Astrocyte (in vitro differentiated cells and primary cell): ENCODE results near the gene CLNS1A. TPM values are rescaled to one million over a fixed set of nuclear protein-coding genes. Genes with fewer than 3 reads are reported as not detected.
A peak's percentile ranks its signal among the peaks of the same experiment; 100 is the strongest.

Source experiments
- DNase-seq: peaks from one replicate; pipeline ENCODE4 v3.0.0-alpha.2; 2010; ENCODE audit warnings: low read depth
- FAIRE-seq: peaks from 2 replicates; lab custom pipeline; 2011; peaks lifted over from hg19 to GRCh38; lab: Jason Lieb, UNC
- H2AFZ ChIP-seq: 2 replicates; pipeline ENCODE4 v1.6.0; 2012; ENCODE audit warnings: low read depth, low read length, inconsistent platforms
- H3K27ac ChIP-seq: 2 replicates; pipeline ENCODE4 v1.5.1; 2011; ENCODE audit warnings: low read depth, low read length, inconsistent platforms
- H3K27me3 ChIP-seq: 2 replicates; pipeline ENCODE4 v1.6.0; 2011; ENCODE audit warnings: low read length, inconsistent platforms; ENCODE audit not compliant: insufficient read depth
- H3K36me3 ChIP-seq: 2 replicates; pipeline ENCODE4 v1.5.1; 2011; ENCODE audit warnings: low read length, inconsistent platforms; ENCODE audit not compliant: insufficient read depth
- H3K4me1 ChIP-seq: 2 replicates; pipeline ENCODE4 v1.5.1; 2011; ENCODE audit warnings: low read length, inconsistent platforms; ENCODE audit not compliant: insufficient read depth
- H3K4me2 ChIP-seq: 2 replicates; pipeline ENCODE4 v1.6.0; 2012; ENCODE audit warnings: low read length, inconsistent platforms
- H3K4me3 ChIP-seq: 2 replicates; pipeline ENCODE4 v1.5.1; 2011; ENCODE audit warnings: low read depth, mild to moderate bottlenecking, low read length, inconsistent platforms; ENCODE audit not compliant: insufficient read depth
- H3K79me2 ChIP-seq: 2 replicates; pipeline ENCODE4 v1.6.0; 2012; ENCODE audit warnings: mild to moderate bottlenecking, low read length, inconsistent platforms; ENCODE audit not compliant: insufficient read depth
- H3K9ac ChIP-seq: 2 replicates; pipeline ENCODE4 v1.6.0; 2012; ENCODE audit warnings: mild to moderate bottlenecking, low read length, inconsistent platforms
- H3K9me3 ChIP-seq: 2 replicates; pipeline ENCODE4 v1.5.1; 2012; ENCODE audit warnings: low read depth, mild to moderate bottlenecking, low read length, inconsistent platforms; ENCODE audit not compliant: insufficient read depth
- H4K20me1 ChIP-seq: 2 replicates; pipeline ENCODE4 v1.6.0; 2012; ENCODE audit warnings: low read length, inconsistent platforms; ENCODE audit not compliant: insufficient read depth
- H3K27ac Mint-ChIP-seq: one replicate; pipeline ENCODE4 v1.8.0; 2021; ENCODE audit warnings: mild to moderate bottlenecking, mixed read lengths; ENCODE audit not compliant: unreplicated experiment
- H3K27me3 Mint-ChIP-seq: one replicate; pipeline ENCODE4 v1.8.0; 2021; ENCODE audit warnings: low read depth, mixed read lengths; ENCODE audit not compliant: unreplicated experiment
- H3K36me3 Mint-ChIP-seq: one replicate; pipeline ENCODE4 v1.8.0; 2021; ENCODE audit warnings: low read depth, mixed read lengths; ENCODE audit not compliant: unreplicated experiment
- H3K4me1 Mint-ChIP-seq: one replicate; pipeline ENCODE4 v1.8.0; 2021; ENCODE audit warnings: low read depth, mixed read lengths; ENCODE audit not compliant: unreplicated experiment
- H3K4me3 Mint-ChIP-seq: one replicate; pipeline ENCODE4 v1.8.0; 2021; ENCODE audit warnings: mild to moderate bottlenecking, moderate library complexity, mixed read lengths; ENCODE audit not compliant: unreplicated experiment
- H3K9me3 Mint-ChIP-seq: one replicate; pipeline ENCODE4 v1.8.0; 2021; ENCODE audit warnings: mild to moderate bottlenecking, mixed read lengths; ENCODE audit not compliant: unreplicated experiment
- EZH2 ChIP-seq: IDR thresholded peaks from 2 replicates; pipeline ENCODE4 v1.6.1; 2012; ENCODE audit warnings: mild to moderate bottlenecking, low read length, inconsistent platforms; ENCODE audit not compliant: insufficient read depth
- total RNA-seq: library from RNA; stranded (reverse); gene quantifications from 2 replicates; pipeline ENCODE4 v1.2.1, GENCODE V29; 2021
- TF ChIP-seq, protein P1 (sequence below): IDR thresholded peaks from 2 replicates; pipeline ENCODE4 v1.5.1; 2011; ENCODE audit warnings: low read depth, mild to moderate bottlenecking, inconsistent platforms, low read length, moderate library complexity; ENCODE audit not compliant: insufficient read depth

The CLNS1A gene
- total RNA-seq, 1 donor from 2014 or later, result 104 TPM

GRCh38 chr11:77590194-77590782 lies 47.3 kb downstream of the CLNS1A start:
- no peaks in the 10 kb centered on the region for H3K36me3 ChIP-seq
- H4K20me1 ChIP-seq, result peaks cover 6% of the 10 kb centered on the region
- peak; percentile 34 for DNase-seq
- H3K4me3 ChIP-seq, result peak overlapping the region; percentile 72
- Mint-ChIP-seq H3K27me3 (peaks cover 2% of the 10 kb centered on the region), H3K9me3 (no peaks in the 10 kb centered on the region), H3K4me3 (peak overlapping the region; percentile 84), H3K4me1 (no peaks in the 10 kb centered on the region), H3K27ac (no peak overlapping the region), H3K36me3 (no peaks in the 10 kb centered on the region)
- no peaks in the 10 kb centered on the region for H3K79me2 ChIP-seq
- no peak for TF ChIP-seq EZH2
- TF ChIP-seq, protein P1, sequence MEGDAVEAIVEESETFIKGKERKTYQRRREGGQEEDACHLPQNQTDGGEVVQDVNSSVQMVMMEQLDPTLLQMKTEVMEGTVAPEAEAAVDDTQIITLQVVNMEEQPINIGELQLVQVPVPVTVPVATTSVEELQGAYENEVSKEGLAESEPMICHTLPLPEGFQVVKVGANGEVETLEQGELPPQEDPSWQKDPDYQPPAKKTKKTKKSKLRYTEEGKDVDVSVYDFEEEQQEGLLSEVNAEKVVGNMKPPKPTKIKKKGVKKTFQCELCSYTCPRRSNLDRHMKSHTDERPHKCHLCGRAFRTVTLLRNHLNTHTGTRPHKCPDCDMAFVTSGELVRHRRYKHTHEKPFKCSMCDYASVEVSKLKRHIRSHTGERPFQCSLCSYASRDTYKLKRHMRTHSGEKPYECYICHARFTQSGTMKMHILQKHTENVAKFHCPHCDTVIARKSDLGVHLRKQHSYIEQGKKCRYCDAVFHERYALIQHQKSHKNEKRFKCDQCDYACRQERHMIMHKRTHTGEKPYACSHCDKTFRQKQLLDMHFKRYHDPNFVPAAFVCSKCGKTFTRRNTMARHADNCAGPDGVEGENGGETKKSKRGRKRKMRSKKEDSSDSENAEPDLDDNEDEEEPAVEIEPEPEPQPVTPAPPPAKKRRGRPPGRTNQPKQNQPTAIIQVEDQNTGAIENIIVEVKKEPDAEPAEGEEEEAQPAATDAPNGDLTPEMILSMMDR, result no peak
- H3K4me1 ChIP-seq, result peaks cover 10% of the 10 kb centered on the region
- peak overlapping the region; percentile 96 for H3K4me2 ChIP-seq
- no peak for FAIRE-seq
- H3K9me3 ChIP-seq, result no peaks in the 10 kb centered on the region
- H2AFZ ChIP-seq, result peak overlapping the region; percentile 79
- H3K27ac ChIP-seq, result no peak overlapping the region
- H3K27me3 ChIP-seq, result no peaks in the 10 kb centered on the region
- peak overlapping the region; percentile 70 for H3K9ac ChIP-seq

- H3K27me3 Mint-ChIP-seq, result peaks cover 2% of the 10 kb centered on the region
- Histone ChIP-seq H3K9me3 (no peaks in the 10 kb centered on the region), H3K79me2 (no peaks in the 10 kb centered on the region), H3K4me1 (peaks cover 10% of the 10 kb centered on the region), H3K4me3 (peak within 1 kb of the TSS; percentile 72), H4K20me1 (peaks cover 6% of the 10 kb centered on the region), H3K27ac (peak within 1 kb of the TSS; percentile 14), H3K9ac (peak within 1 kb of the TSS; percentile 70), H3K36me3 (no peaks in the 10 kb centered on the region), H3K27me3 (no peaks in the 10 kb centered on the region), H2AFZ (peak within 1 kb of the TSS; percentile 79), H3K4me2 (peak within 1 kb of the TSS; percentile 96)
- no peaks in the 10 kb centered on the region for H3K9me3 Mint-ChIP-seq
- FAIRE-seq (no peak), DNase-seq (peak; percentile 77)
- no peaks in the 10 kb centered on the region for H3K36me3 Mint-ChIP-seq
- peak within 1 kb of the TSS; percentile 84 for H3K4me3 Mint-ChIP-seq
- H3K27ac Mint-ChIP-seq, result no peak within 1 kb of the TSS
- no peaks in the 10 kb centered on the region for H3K4me1 Mint-ChIP-seq
- TF ChIP-seq, protein P1, result no peak
- TF ChIP-seq EZH2, result no peak
Measured at GRCh38 chr11:77589521-77590193, 47.9 kb downstream of the CLNS1A start, which contains the start of gene AQP11. AQP11 (plus strand) TSS chr11:77589953; CDS start chr11:77589993, 40 bp downstream.

GRCh38 chr11:77589181-77589520 lies 48.4 kb downstream of the CLNS1A start:
- H3K4me3 Mint-ChIP-seq, result peak overlapping the region; percentile 84

More at GRCh38 chr11:77589181-77589520, 48.4 kb downstream of the CLNS1A start:
- H3K9me3 Mint-ChIP-seq, result no peaks in the 10 kb centered on the region
- FAIRE-seq (no peak), DNase-seq (no peak)
- no peaks in the 10 kb centered on the region for H3K9me3 ChIP-seq
- H3K36me3 Mint-ChIP-seq, result no peaks in the 10 kb centered on the region
- no peak overlapping the region for H3K27ac Mint-ChIP-seq
- H3K9ac ChIP-seq, result peak overlapping the region; percentile 70
- peak overlapping the region; percentile 72 for H3K4me3 ChIP-seq
- H3K4me1 ChIP-seq, result peaks cover 10% of the 10 kb centered on the region
- no peaks in the 10 kb centered on the region for H3K4me1 Mint-ChIP-seq
- H3K27me3 ChIP-seq, result no peaks in the 10 kb centered on the region
- H3K27ac ChIP-seq, result peak overlapping the region; percentile 14
- H3K4me2 ChIP-seq, result peak overlapping the region; percentile 96
- peaks cover 6% of the 10 kb centered on the region for H4K20me1 ChIP-seq
- H2AFZ ChIP-seq, result peak overlapping the region; percentile 72
- no peaks in the 10 kb centered on the region for H3K79me2 ChIP-seq
- H3K27me3 Mint-ChIP-seq, result peaks cover 2% of the 10 kb centered on the region
- TF ChIP-seq, protein P1, result no peak
- TF ChIP-seq EZH2, result no peak
- no peaks in the 10 kb centered on the region for H3K36me3 ChIP-seq
